ENCODE data around the gene HSPG2.
"Not testable (repeated sequence)": the region's sequence is repeated elsewhere in the genome, so short reads cannot be mapped to it uniquely, and the experiment has no call there.

The HSPG2 gene

DNA sequence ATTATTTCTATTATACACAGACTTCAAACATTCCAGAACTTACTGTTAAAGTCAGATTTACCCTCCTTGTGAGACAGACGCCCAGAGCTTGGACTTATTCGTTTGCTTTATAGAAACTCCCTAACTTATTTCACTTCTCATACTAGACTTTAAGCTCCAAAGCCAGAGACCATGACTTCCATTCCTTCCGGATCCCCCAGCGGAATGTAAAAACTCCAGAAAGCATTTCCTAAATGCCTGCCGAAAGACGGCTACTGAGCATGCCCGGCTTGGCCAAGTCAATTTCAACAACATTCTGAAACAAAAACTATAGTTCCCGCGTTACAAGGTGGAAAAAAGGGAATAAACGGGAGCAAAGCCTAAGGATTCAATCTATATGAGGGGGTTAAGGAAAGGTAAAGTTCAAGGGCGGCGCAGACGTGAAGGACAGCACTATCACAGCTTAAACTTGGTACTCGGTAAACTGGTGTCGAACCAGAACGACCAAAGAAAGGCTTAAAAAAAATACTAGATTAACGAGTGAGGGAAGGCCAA, 155.2 kb downstream of the HSPG2 start:
- DNase-seq = peak in 1 of 2 donors; percentile 31

DNA sequence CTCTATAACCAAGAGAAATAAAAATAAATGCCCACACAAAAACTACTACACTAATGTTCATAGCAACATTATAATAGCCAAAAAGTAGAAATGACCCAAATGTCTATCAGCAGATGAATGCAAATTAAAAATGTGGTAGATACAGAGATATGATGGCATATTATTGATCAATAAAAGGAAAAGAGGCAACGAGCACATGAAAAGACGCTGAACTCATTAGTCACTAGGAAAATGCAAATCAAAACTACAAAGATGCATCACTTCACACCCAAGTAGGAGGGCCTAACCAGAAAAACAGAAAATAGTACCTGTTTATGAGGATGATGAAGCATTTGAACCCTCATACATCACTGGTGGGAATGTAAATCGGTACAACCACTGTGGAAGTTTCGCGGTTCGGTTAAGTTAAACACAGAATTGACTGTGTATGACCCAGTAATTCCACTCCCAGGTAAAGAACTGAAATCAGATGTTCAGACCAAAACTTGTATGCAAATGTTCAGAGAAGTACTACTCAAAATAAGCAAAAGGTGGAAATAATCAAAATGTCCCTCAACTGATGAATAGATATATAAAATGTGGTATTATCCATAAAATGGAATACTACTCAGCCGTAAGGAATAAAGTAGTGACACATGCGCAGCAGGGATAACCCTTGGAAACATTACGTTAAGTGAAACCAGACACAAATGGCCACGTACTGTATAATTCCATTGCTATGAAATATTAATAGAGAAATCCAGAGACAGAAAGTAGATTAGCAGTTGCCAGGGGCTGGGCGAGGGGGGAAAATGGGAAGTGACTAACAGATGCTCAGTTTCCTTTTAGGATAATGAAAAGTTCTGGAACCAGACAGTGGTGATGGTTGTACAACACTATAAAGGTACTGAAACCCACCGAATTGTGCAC, 157.2 kb downstream of the HSPG2 start:
- DNase-seq = no peak

DNA sequence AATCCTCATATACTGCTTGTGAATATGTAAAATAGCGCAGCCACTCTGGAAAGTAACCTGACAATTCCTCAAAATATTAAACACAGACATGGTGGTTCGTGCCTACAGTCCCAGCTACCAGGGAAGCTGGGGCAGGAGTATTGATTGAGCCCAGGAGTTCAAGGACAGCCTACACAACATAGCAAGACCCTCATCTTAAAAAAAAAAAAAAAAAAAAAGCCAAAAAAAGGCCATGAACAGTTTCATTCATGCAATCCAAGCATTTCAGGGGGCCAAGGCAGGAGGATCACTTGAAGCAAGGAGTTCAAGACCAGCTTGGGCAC, 158.7 kb downstream of the HSPG2 start:
- DNase-seq = no peak

DNA sequence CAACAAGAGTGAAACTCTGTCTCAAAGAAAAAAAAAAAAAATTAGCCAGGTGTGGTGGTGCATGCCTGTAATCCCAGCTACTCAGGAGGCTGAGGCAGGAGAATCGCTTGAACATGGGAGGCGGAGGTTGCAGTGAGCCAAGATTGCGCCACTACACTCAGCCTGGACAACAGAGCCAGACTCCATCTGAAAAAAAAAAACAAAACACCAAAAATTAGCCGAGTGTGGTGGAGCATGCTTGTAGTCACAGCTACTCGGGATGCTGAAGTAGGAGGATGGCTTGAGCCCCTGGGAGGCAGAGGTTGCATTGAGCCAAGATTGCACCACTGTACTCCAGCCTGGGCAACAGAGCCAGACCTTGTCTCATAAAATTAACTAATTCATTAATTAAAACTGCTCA, 160.2 kb downstream of the HSPG2 start:
- DNase-seq = not testable (repeated sequence)

DNA sequence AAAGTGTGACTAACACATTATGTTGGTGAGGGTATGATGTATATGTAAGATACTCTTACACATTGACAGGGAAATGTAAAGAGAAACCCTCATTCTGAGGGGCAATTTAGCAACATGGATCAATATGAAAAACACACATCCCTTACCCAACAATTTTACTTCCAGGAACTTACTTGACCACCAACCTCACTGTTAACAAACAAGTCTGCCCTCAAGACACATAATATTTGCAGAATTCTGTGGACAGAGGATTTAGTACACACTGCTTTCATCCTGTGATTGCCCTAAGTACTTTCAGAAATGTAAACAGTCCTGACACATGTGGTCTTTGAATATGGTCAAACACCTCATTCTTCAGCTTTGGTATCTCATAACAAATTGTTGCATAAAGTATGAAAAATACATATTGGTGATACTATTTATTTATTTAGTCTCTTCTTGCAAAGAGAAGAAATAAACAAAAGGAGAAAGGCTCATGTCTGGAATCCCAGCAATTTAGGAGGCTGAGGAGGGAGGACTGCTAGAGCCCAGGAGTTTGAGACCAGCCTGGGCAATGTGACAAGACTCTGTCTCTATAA, 161.0 kb downstream of the HSPG2 start:
- no peak for DNase-seq

DNA sequence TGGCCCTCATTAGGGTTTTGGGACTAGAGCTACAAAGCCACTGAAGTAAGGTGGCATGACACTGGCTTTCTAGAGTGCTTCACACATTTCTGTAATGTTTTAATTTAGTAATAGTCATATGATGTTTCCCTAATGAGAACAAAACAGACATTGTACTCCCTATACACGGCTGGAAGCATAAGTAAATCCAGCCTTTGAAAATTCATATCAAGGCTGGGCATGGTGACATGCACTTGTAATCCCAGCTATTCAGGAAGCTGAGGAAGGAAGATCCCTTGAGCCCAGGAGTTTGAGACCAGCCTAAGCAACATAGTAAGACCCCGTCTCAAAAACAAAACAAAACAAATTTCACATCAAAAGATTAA, 161.6 kb downstream of the HSPG2 start:
- no peak for DNase-seq

DNA sequence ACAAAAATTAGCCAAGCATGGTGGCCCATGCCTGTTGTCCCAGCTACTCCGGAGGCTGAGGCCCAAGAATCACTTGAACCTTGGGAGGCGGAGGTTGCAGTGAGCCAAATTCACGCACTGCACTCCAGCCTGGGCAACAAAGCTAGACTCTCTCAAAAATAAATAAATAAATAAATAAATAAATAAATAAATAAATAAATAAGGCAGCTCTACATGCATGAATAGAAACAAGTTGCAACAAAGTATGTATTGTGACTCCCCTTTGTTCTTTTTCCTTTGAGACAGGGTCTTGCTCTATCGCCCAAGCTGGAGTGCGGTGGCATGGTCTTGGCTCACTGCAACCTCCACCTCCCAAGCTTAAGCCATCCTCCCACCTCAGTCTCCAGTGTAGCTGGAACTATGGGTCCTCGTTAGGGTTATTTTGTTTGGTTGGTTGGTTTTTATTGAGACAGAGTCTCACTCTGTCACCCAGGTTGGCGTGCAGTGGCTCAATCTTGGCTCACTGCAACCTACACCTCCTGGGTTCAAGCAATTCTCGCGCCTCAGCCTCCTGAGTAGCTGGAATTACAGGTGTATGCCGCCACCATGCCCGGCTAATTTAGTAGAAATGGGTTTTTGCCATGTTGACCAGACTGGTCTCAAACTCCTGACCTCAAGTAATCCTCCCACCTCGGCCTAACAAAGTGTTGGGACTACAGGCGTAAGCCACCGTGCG, 162.1 kb downstream of the HSPG2 start:
- no peak for DNase-seq

DNA sequence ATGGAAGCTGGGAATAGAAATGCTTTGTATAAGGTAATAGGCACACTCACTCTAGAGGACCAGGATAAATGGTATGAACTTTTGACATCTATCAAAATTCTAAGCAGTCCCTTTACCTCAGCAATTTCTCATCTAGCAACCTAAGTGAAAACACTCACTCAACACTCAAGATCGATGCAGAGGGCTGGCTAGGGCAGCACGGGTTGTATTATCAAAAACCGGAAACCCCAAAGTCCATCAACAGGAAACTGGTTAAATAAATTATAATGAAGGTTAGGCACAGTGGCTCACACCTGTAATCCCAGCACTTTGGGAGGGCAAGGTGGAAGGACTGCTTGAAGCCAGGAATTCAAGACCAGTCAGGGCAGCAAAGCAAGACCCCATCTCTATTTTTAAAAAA, 163.5 kb downstream of the HSPG2 start:
- DNase-seq = no peak
